A549 (cell line): ENCODE data around the gene PEA15. TPM values are rescaled to one million over a fixed set of nuclear protein-coding genes. Genes with fewer than 3 reads are reported as not detected.

Experiments
- ATAC-seq, 2 experiments: fragments of 200-7000 bp in 1 of 2; fragments of >200 bp in 1 of 2; cut with Nextera tagmentation in 1 of 2; cut with Tn5 transposase in 1 of 2; 3 replicates each; pipeline versions ENCODE4 v1.8.0 to v1.9.1; 2018 to 2020; ENCODE audit warnings: mild to moderate bottlenecking in 1 of 2, moderate library complexity in 1 of 2
- CTCF ChIA-PET: fragments of 300-600 bp; sonication (Branson Sonifier 250); formaldehyde crosslinking; extraction: SDS; loops from one replicate; lab custom pipeline; 2021; ENCODE audit warnings: antibody characterized with exemption, inconsistent platforms; lab: Yijun Ruan, JAX
- POLR2A ChIA-PET: fragments of 350-600 bp; formaldehyde crosslinking; extraction: SDS; loops from one replicate; lab custom pipeline; 2021; ENCODE audit warnings: antibody characterized with exemption, inconsistent platforms; lab: Yijun Ruan, JAX
- DNase-seq, 2 experiments: peaks; one replicate each; pipeline versions ENCODE4 v3.0.0 to v3.0.0-alpha.2; 2011 to 2016; ENCODE audit warnings: low read depth in 1 of 2, low spot score in 1 of 2
- FAIRE-seq: peaks from 2 replicates; lab custom pipeline; 2011; peaks lifted over from hg19 to GRCh38; lab: Jason Lieb, UNC
- H3K27ac ChIP-seq, 2 experiments: fragments of >200 bp; sonication (Bioruptor Twin); formaldehyde crosslinking; 3 replicates each; pipeline ENCODE4 v1.5.1; 2016 to 2017
- H3K4me1 ChIP-seq: fragments of >200 bp; sonication (Bioruptor Twin); formaldehyde crosslinking; 3 replicates; pipeline ENCODE4 v1.6.1; 2016
- H3K4me2 ChIP-seq: fragments of >200 bp; sonication (Bioruptor Twin); formaldehyde crosslinking; 3 replicates; pipeline ENCODE4 v1.6.1; 2016
- H3K4me3 ChIP-seq: fragments of >200 bp; sonication (Bioruptor Twin); formaldehyde crosslinking; 3 replicates; pipeline ENCODE4 v1.5.1; 2016
- H3K9me3 ChIP-seq: fragments of >200 bp; sonication (Bioruptor Twin); formaldehyde crosslinking; 3 replicates; pipeline ENCODE4 v1.6.1; 2016
- CBX8 ChIP-seq: fragments of 200-600 bp; sonication (generic); IDR thresholded peaks from 2 replicates; pipeline ENCODE4 v1.6.1; 2016
- EHF ChIP-seq: fragments of 250-450 bp; sonication (Bioruptor Pico); IDR thresholded peaks from 2 replicates; pipeline ENCODE4 v1.5.0; 2020; ENCODE audit warnings: mild to moderate bottlenecking
- ESRRA ChIP-seq: fragments of 150-350 bp; IDR thresholded peaks from 2 replicates; pipeline ENCODE4 v1.6.1; 2014; ENCODE audit warnings: mild to moderate bottlenecking, low read length, borderline replicate concordance
- FOSL2 ChIP-seq, 2 experiments: fragments of 450-650 bp in 1 of 2; fragments of >200 bp in 1 of 2; sonication (Bioruptor Twin) in 1 of 2; formaldehyde crosslinking; IDR thresholded peaks; 2 replicates each; pipeline versions ENCODE4 v1.5.0 to v1.6.1; 2016 to 2020; ENCODE audit warnings: mild to moderate bottlenecking in 1 of 2, moderate library complexity in 1 of 2
- FOXS1 ChIP-seq: fragments of 250-450 bp; sonication (Bioruptor Pico); IDR thresholded peaks from 2 replicates; pipeline ENCODE4 v1.5.0; 2020; ENCODE audit warnings: mild to moderate bottlenecking, moderate library complexity
- GATA3 ChIP-seq: IDR thresholded peaks from 2 replicates; pipeline ENCODE4 v1.6.1; 2012; ENCODE audit warnings: borderline replicate concordance
- HOXB13 ChIP-seq: fragments of 250-450 bp; sonication (Bioruptor Pico); IDR thresholded peaks from 2 replicates; pipeline ENCODE4 v1.5.0; 2020; ENCODE audit warnings: low read depth, mild to moderate bottlenecking, moderate library complexity
- HOXB5 ChIP-seq: fragments of 250-450 bp; sonication (Bioruptor Pico); IDR thresholded peaks from 2 replicates; pipeline ENCODE4 v1.5.0; 2020; ENCODE audit warnings: mild to moderate bottlenecking, moderate library complexity
- JUN ChIP-seq, 2 experiments: fragments of >200 bp; sonication (Bioruptor Twin); formaldehyde crosslinking; IDR thresholded peaks; 2 replicates in 1 of 2; 3 replicates in 1 of 2; pipeline ENCODE4 v1.6.1; 2016 to 2017
- MAZ ChIP-seq: fragments of 150-350 bp; IDR thresholded peaks from 2 replicates; pipeline ENCODE4 v1.6.1; 2014; ENCODE audit warnings: antibody characterized with exemption, low read depth, low read length, borderline replicate concordance
- MYC ChIP-seq: IDR thresholded peaks from 2 replicates; pipeline ENCODE4 v1.6.1; 2012; ENCODE audit warnings: mild to moderate bottlenecking, inconsistent platforms, low read length, improper control_type of control experiment, borderline replicate concordance
- NFE2L2 ChIP-seq: fragments of 150-350 bp; conservative IDR thresholded peaks from 2 replicates; pipeline ENCODE4 v1.6.1; 2014; ENCODE audit warnings: low read length
- NR3C1 ChIP-seq: fragments of >200 bp; sonication (Bioruptor Twin); formaldehyde crosslinking; IDR thresholded peaks from 3 replicates; pipeline ENCODE4 v1.6.1; 2017
- PHF8 ChIP-seq: fragments of 200-600 bp; sonication (generic); IDR thresholded peaks from 2 replicates; pipeline ENCODE4 v1.6.1; 2016; ENCODE audit warnings: low read depth, mild to moderate bottlenecking, antibody characterized with exemption, moderate library complexity, borderline replicate concordance
- POLR2A ChIP-seq: IDR thresholded peaks from 2 replicates; pipeline ENCODE4 v1.6.1; 2012; ENCODE audit warnings: mild to moderate bottlenecking, low read length
- POLR2AphosphoS2 ChIP-seq: conservative IDR thresholded peaks from 2 replicates; pipeline ENCODE4 v1.6.1; 2012; ENCODE audit warnings: low read length, improper control_type of control experiment, inconsistent platforms
- RARB ChIP-seq: fragments of 250-450 bp; sonication (Bioruptor Pico); IDR thresholded peaks from 2 replicates; pipeline ENCODE4 v1.8.0; 2021; ENCODE audit warnings: mild to moderate bottlenecking, moderate library complexity
- ZNF302 ChIP-seq: fragments of 250-450 bp; sonication (Bioruptor Pico); IDR thresholded peaks from 2 replicates; pipeline ENCODE4 v1.9.0; 2021; ENCODE audit warnings: inconsistent platforms, mild to moderate bottlenecking, moderate library complexity
- ZSCAN20 ChIP-seq: fragments of 250-450 bp; sonication (Bioruptor Pico); IDR thresholded peaks from 2 replicates; pipeline ENCODE4 v1.8.0; 2022; ENCODE audit warnings: mild to moderate bottlenecking, moderate library complexity
- WGBS: methylation state at CpG from one replicate; pipeline ENCODE4 v1.1.6; 2017; ENCODE audit errors: missing lambda C conversion rate; 5-methylcytosine and 5-hydroxymethylcytosine counted together
- polyA plus RNA-seq, 4 experiments: library from polyadenylated mRNA; depleted of rRNA in 3 of 4; stranded (reverse); fragments of >200 nt; fragmentation: RNase III in 1 of 4; extraction: RNeasy Plus Mini Kit Qiagen cat#74134 plus additional on column Dnase treatment in 1 of 4; gene quantifications; 2 replicates in 3 of 4; 3 replicates in 1 of 4; pipeline ENCODE4 v1.2.3, GENCODE V29; 2011 to 2017
- TF ChIP-seq, protein P1 (sequence below): fragments of 250-450 bp; sonication (Bioruptor Pico); IDR thresholded peaks from 2 replicates; pipeline ENCODE4 v1.5.0; 2021; ENCODE audit warnings: mild to moderate bottlenecking, moderate library complexity, borderline replicate concordance
- TF ChIP-seq, protein P2 (sequence below): fragments of 200-600 bp; sonication (generic); IDR thresholded peaks from 2 replicates; pipeline ENCODE4 v1.6.1; 2016; ENCODE audit warnings: antibody characterized with exemption, mild to moderate bottlenecking, moderate library complexity
- TF ChIP-seq, protein P3 (sequence below): fragments of >200 bp; sonication (Bioruptor Twin); formaldehyde crosslinking; IDR thresholded peaks from 3 replicates; pipeline ENCODE4 v1.5.1; 2016
- TF ChIP-seq, protein P4 (sequence below): IDR thresholded peaks from 2 replicates; pipeline ENCODE4 v1.6.1; 2012; ENCODE audit warnings: low read depth, borderline replicate concordance

Gene PEA15
- polyA plus RNA-seq, 2 of the 4 experiments (the other 2 are of a cell fraction) = 115 to 136 TPM

DNA sequence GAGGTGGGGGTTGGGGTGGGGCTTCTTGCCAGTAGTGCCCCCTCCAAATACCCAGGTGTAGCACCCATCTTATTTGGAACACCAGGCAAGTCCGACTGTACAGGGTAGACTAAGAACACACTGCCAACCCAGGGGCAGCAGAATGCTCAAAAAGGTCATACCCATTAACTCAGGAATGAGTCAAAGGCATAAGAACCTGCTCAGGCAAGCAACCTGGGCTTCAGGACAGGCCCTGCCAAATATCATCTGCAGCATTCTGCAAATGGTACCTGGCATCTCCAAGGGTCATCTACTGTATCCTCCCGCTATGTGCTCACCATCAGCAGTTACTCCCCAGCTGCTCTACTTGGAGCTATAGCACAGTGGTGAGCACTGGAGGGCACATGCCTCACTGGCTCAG is 19.4 kb downstream of the PEA15 start:
- TF ChIP-seq, protein P1, sequence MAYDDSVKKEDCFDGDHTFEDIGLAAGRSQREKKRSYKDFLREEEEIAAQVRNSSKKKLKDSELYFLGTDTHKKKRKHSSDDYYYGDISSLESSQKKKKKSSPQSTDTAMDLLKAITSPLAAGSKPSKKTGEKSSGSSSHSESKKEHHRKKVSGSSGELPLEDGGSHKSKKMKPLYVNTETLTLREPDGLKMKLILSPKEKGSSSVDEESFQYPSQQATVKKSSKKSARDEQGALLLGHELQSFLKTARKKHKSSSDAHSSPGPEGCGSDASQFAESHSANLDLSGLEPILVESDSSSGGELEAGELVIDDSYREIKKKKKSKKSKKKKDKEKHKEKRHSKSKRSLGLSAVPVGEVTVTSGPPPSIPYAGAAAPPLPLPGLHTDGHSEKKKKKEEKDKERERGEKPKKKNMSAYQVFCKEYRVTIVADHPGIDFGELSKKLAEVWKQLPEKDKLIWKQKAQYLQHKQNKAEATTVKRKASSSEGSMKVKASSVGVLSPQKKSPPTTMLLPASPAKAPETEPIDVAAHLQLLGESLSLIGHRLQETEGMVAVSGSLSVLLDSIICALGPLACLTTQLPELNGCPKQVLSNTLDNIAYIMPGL = no peak
- TF ChIP-seq FOXS1 (CRISPR knock-in tag) = no peak
- TF ChIP-seq CBX8 = no peak
- H3K27ac ChIP-seq = no peak overlapping the region
- DNase-seq (no peak), ATAC-seq (0 out of 6 replicates have a peak, but pooled peaks of 1 of the 2 experiments have one; percentile 10), FAIRE-seq (no peak)
- no peaks in the 10 kb centered on the region; the same call in 2 of the 3 replicates for H3K4me1 ChIP-seq
- ChIA-PET CTCF (interaction anchor here (1.1 to 5.4 kb wide), 6 partner anchors 11 to 179 kb away, joined by 4 to 26 read pairs (median 14); no protein-coding TSS in a partner anchor), POLR2A (no interaction called here)
- WGBS = 85% methylated on average over 2 of the region's 2 CpGs
- no peak overlapping the region for H3K4me3 ChIP-seq
- no peak overlapping the region for H3K4me2 ChIP-seq
- H3K9me3 ChIP-seq = no peaks in the 10 kb centered on the region

DNA sequence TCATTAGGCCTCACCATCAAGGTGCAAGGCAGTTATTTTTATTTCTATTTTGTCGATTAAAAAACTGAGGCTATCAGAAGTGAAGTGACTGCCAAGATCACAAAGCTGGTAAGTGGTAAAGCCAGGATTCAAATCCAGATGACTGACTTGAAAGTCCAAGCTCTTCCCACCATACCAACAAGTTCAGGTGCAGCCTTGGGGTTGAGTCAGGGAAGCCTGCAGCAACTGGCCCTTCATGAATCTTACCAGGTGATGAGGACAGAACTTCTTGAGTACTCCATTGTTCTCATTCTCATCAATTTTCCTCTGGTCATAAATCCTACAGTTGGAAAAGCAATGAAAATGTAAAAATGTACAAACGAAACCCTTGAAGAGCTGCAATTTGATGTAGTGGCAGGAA is 20.2 kb downstream of the PEA15 start:
- ATAC-seq = no peak
- no peak overlapping the region for H3K4me3 ChIP-seq
- H3K4me1 ChIP-seq = no peaks in the 10 kb centered on the region
- POLR2A ChIA-PET = interaction anchor here (0.5 kb wide), 1 partner anchor 35 kb away, joined by 4 read pairs; the partner anchor contains the start of gene CASQ1
- no peak for FAIRE-seq
- H3K9me3 ChIP-seq = no peaks in the 10 kb centered on the region
- CTCF ChIA-PET = interaction anchor here (1.1 to 5.4 kb wide), 10 partner anchors 10 to 179 kb away, joined by 3 to 26 read pairs (median 8); no protein-coding TSS in a partner anchor
- no peak overlapping the region for H3K27ac ChIP-seq
- H3K4me2 ChIP-seq = no peak overlapping the region
- no peak for DNase-seq
- 61% methylated on average over 2 of the region's 2 CpGs for WGBS
- TF ChIP-seq NFE2L2 (no peak), MYC (no peak), FOSL2 (IDR thresholded peaks at IDR 0.05) (no peak), FOSL2 (CRISPR knock-in tag; IDR thresholded peaks at IDR 0.05) (no peak), GATA3 (no peak), PHF8 (no peak), NR3C1 (no peak), JUN (IDR thresholded peaks at IDR 0.05) (no peak), EHF (CRISPR knock-in tag) (no peak), HOXB13 (CRISPR knock-in tag) (no peak), ESRRA (no peak), POLR2AphosphoS2 (no peak)
- TF ChIP-seq, protein P2, sequence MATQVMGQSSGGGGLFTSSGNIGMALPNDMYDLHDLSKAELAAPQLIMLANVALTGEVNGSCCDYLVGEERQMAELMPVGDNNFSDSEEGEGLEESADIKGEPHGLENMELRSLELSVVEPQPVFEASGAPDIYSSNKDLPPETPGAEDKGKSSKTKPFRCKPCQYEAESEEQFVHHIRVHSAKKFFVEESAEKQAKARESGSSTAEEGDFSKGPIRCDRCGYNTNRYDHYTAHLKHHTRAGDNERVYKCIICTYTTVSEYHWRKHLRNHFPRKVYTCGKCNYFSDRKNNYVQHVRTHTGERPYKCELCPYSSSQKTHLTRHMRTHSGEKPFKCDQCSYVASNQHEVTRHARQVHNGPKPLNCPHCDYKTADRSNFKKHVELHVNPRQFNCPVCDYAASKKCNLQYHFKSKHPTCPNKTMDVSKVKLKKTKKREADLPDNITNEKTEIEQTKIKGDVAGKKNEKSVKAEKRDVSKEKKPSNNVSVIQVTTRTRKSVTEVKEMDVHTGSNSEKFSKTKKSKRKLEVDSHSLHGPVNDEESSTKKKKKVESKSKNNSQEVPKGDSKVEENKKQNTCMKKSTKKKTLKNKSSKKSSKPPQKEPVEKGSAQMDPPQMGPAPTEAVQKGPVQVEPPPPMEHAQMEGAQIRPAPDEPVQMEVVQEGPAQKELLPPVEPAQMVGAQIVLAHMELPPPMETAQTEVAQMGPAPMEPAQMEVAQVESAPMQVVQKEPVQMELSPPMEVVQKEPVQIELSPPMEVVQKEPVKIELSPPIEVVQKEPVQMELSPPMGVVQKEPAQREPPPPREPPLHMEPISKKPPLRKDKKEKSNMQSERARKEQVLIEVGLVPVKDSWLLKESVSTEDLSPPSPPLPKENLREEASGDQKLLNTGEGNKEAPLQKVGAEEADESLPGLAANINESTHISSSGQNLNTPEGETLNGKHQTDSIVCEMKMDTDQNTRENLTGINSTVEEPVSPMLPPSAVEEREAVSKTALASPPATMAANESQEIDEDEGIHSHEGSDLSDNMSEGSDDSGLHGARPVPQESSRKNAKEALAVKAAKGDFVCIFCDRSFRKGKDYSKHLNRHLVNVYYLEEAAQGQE = no peak

DNA sequence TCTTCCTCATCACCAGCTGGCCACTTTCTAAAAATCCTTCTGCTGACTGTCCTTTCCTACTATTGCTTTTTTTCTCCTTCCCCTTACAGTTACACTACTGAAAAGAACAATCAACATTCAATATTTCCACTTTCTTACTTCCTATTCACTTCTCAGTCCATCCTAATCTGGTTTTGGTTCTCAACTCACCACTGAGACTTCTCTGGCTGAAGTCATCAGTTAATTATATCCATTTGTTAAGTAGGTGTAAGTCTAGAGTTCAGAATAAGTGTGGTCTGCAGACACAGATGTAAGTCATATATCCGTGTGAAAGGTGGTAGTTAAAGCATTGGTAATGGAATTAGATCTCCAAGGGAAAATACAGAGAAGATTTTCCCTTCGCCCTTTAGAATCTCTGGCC is 21.4 kb downstream of the PEA15 start:
- ATAC-seq (no peak), DNase-seq (no peak), FAIRE-seq (no peak)
- Histone ChIP-seq H3K4me1 (no peaks in the 10 kb centered on the region), H3K27ac (no peak overlapping the region), H3K4me2 (no peak overlapping the region), H3K9me3 (no peaks in the 10 kb centered on the region), H3K4me3 (no peak overlapping the region)
- WGBS = 82% methylated on average over 2 of the region's 2 CpGs
- ChIA-PET CTCF (interaction anchor here (1.1 to 5.4 kb wide), 7 partner anchors 13 to 141 kb away, joined by 3 to 26 read pairs (median 9); no protein-coding TSS in a partner anchor), POLR2A (interaction anchor here (0.9 kb wide), 1 partner anchor 36 kb away, joined by 3 read pairs; the partner anchor contains the start of gene DCAF8)
- TF ChIP-seq MAZ (no peak), RARB (CRISPR knock-in tag) (no peak), CBX8 (no peak), ZSCAN20 (CRISPR knock-in tag) (no peak), POLR2A (no peak), ZNF302 (CRISPR knock-in tag) (no peak), HOXB5 (CRISPR knock-in tag) (no peak)
- TF ChIP-seq, protein P3, sequence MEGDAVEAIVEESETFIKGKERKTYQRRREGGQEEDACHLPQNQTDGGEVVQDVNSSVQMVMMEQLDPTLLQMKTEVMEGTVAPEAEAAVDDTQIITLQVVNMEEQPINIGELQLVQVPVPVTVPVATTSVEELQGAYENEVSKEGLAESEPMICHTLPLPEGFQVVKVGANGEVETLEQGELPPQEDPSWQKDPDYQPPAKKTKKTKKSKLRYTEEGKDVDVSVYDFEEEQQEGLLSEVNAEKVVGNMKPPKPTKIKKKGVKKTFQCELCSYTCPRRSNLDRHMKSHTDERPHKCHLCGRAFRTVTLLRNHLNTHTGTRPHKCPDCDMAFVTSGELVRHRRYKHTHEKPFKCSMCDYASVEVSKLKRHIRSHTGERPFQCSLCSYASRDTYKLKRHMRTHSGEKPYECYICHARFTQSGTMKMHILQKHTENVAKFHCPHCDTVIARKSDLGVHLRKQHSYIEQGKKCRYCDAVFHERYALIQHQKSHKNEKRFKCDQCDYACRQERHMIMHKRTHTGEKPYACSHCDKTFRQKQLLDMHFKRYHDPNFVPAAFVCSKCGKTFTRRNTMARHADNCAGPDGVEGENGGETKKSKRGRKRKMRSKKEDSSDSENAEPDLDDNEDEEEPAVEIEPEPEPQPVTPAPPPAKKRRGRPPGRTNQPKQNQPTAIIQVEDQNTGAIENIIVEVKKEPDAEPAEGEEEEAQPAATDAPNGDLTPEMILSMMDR = no peak
- TF ChIP-seq, protein P4, sequence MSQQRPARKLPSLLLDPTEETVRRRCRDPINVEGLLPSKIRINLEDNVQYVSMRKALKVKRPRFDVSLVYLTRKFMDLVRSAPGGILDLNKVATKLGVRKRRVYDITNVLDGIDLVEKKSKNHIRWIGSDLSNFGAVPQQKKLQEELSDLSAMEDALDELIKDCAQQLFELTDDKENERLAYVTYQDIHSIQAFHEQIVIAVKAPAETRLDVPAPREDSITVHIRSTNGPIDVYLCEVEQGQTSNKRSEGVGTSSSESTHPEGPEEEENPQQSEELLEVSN = no peak
